B cell (primary cell): Measurements from ENCODE around the gene HIP1R. TPM values are rescaled to one million over a fixed set of nuclear protein-coding genes. Genes with fewer than 3 reads are reported as not detected.

ENCODE experiments used
- ATAC-seq: fragments of 200-7000 bp; cut with Tn5 transposase; one replicate; pipeline ENCODE4 v1.10.0; 2021; ENCODE audit warnings: low read depth, mild to moderate bottlenecking, moderate number of reproducible peaks, moderate library complexity
- CTCF ChIA-PET: fragments of 350-600 bp; sonication (Branson Sonifier 250); formaldehyde crosslinking; loops from one replicate; lab custom pipeline; 2021; ENCODE audit warnings: antibody characterized with exemption, inconsistent platforms; lab: Charles Lee
- POLR2A ChIA-PET: fragments of 350-600 bp; sonication (Branson Sonifier 250); formaldehyde crosslinking; loops from one replicate; lab custom pipeline; 2021; ENCODE audit warnings: antibody characterized with exemption; lab: Charles Lee
- DNase-seq: peaks from one replicate; pipeline ENCODE4 v3.0.0; 2013
- H2AFZ ChIP-seq: 2 replicates; pipeline ENCODE4 v1.6.1; 2012; ENCODE audit warnings: mild to moderate bottlenecking, low read depth, low read length; ENCODE audit not compliant: insufficient read depth, poor library complexity, severe bottlenecking
- H3K27ac ChIP-seq, 2 donors: 1 replicate in 1 of 2; 2 replicates in 1 of 2; pipeline ENCODE4 v1.5.1; 2012 to 2013; ENCODE audit warnings: low read length in 2 of 2, mild to moderate bottlenecking in 2 of 2, moderate library complexity in 1 of 2
- H3K27me3 ChIP-seq, 4 experiments: fragments of 200-600 bp in 1 of 4; sonication (generic) in 1 of 4; replicated peaks in 1 of 4; 1 replicate in 2 of 4; 2 replicates in 2 of 4; pipeline versions ENCODE4 v1.6.1 to v1.7.0; 2013 to 2016; ENCODE audit warnings: low read length in 3 of 4, mild to moderate bottlenecking in 2 of 4, mixed read lengths in 1 of 4, moderate library complexity in 1 of 4; ENCODE audit not compliant: insufficient read depth in 4 of 4, control insufficient read depth in 3 of 4; ENCODE audit errors: control extremely low read depth in 1 of 4
- H3K36me3 ChIP-seq, 2 experiments: replicated peaks in 1 of 2; 1 replicate in 1 of 2; 2 replicates in 1 of 2; pipeline versions ENCODE4 v1.6.1 to v1.7.1; 2013; ENCODE audit warnings: low read length in 1 of 2; ENCODE audit not compliant: insufficient read depth in 2 of 2, control insufficient read depth in 1 of 2; ENCODE audit errors: control extremely low read depth in 1 of 2, extremely low read depth in 1 of 2
- H3K4me1 ChIP-seq, 2 donors: fragments of 200-600 bp in 1 of 2; sonication (generic) in 1 of 2; 1 replicate in 1 of 2; 2 replicates in 1 of 2; pipeline versions ENCODE4 v1.5.1 to v1.6.1; 2013 to 2017; ENCODE audit warnings: low read length in 2 of 2; ENCODE audit not compliant: control insufficient read depth in 2 of 2, insufficient read depth in 2 of 2
- H3K4me2 ChIP-seq: replicated peaks from 2 replicates; pipeline ENCODE3; 2012; ENCODE audit warnings: mild to moderate bottlenecking, low read depth, low read length; ENCODE audit not compliant: poor library complexity, severe bottlenecking
- H3K4me3 ChIP-seq, 5 experiments: fragments of 200-600 bp in 1 of 5; sonication (generic) in 1 of 5; 1 replicate in 3 of 5; 2 replicates in 2 of 5; pipeline versions ENCODE4 v1.5.1 to v1.7.0; 2011 to 2016; ENCODE audit warnings: low read length in 4 of 5, mild to moderate bottlenecking in 4 of 5, low read depth in 2 of 5, control low read depth in 1 of 5, moderate library complexity in 1 of 5; ENCODE audit not compliant: insufficient read depth in 1 of 5; ENCODE audit errors: control extremely low read depth in 1 of 5, extremely low read depth in 1 of 5
- H3K79me2 ChIP-seq: fragments of 200-600 bp; sonication (generic); one replicate; pipeline ENCODE4 v1.6.0; 2016; ENCODE audit warnings: low read length; ENCODE audit not compliant: control insufficient read depth, insufficient read depth
- H3K9ac ChIP-seq: fragments of 200-600 bp; sonication (generic); 2 replicates; pipeline ENCODE4 v1.6.1; 2017; ENCODE audit warnings: mild to moderate bottlenecking, low read length, moderate library complexity
- H3K9me3 ChIP-seq, 3 donors: one replicate each; pipeline versions ENCODE4 v1.6.1 to v1.7.1; 2013; ENCODE audit warnings: low read length in 2 of 3; ENCODE audit not compliant: control insufficient read depth in 2 of 3, insufficient read depth in 1 of 3; ENCODE audit errors: control extremely low read depth in 1 of 3
- H4K20me1 ChIP-seq: 2 replicates; pipeline ENCODE4 v1.6.0; 2012; ENCODE audit warnings: mild to moderate bottlenecking, low read length; ENCODE audit not compliant: insufficient read depth, control insufficient read depth, poor library complexity, severe bottlenecking
- H3K27ac Mint-ChIP-seq: one replicate; pipeline ENCODE4 v1.8.0; 2021; ENCODE audit warnings: mixed read lengths
- H3K27me3 Mint-ChIP-seq: one replicate; pipeline ENCODE4 v1.8.0; 2021; ENCODE audit warnings: mixed read lengths
- H3K4me1 Mint-ChIP-seq: one replicate; pipeline ENCODE4 v1.8.0; 2021; ENCODE audit warnings: mixed read lengths
- H3K4me3 Mint-ChIP-seq: one replicate; pipeline ENCODE4 v1.8.0; 2021; ENCODE audit warnings: mixed read lengths
- H3K9me3 Mint-ChIP-seq: one replicate; pipeline ENCODE4 v1.8.0; 2022; ENCODE audit warnings: mixed read lengths; ENCODE audit not compliant: insufficient read depth
- EZH2 ChIP-seq: IDR thresholded peaks from 2 replicates; pipeline ENCODE4 v1.6.1; 2012; ENCODE audit warnings: borderline replicate concordance, low read depth, mild to moderate bottlenecking, moderate library complexity, low read length; ENCODE audit not compliant: insufficient read depth, poor library complexity, severe bottlenecking
- WGBS: methylation state at CpG from one replicate; pipeline ENCODE4 v1.1.5; 2013; ENCODE audit warnings: missing lambda C conversion rate; ENCODE audit not compliant: insufficient coverage; 5-methylcytosine and 5-hydroxymethylcytosine counted together
- intact Hi-C: fragments of 100-400 bp; cut with micrococcal nuclease; formaldehyde crosslinking; loops from one replicate; pipeline ENCODE4 v1.10.0; 2022
- polyA plus RNA-seq: library from polyadenylated mRNA; depleted of rRNA; stranded (reverse); fragments of >200 nt; gene quantifications from 2 replicates; pipeline ENCODE4 v1.2.3, GENCODE V29; 2012
- total RNA-seq, 2 donors: library from RNA; stranded (reverse); fragments of 120-200 nt in 1 of 2; gene quantifications; 1 replicate in 1 of 2; 2 replicates in 1 of 2; pipeline versions ENCODE4 v1.2.3 to v1.2.4, GENCODE V29; 2013 to 2022
- TF ChIP-seq, protein P1 (sequence below): fragments of 200-600 bp; IDR thresholded peaks from one replicate; pipeline ENCODE4 v1.8.0; 2022; ENCODE audit warnings: antibody characterized with exemption, mild to moderate bottlenecking

The HIP1R gene
- total and polyA plus RNA-seq, 2 donors (not counting 1 experiment from before 2014, with no cell fraction given): 289 to 390 TPM

GRCh38 chr12:122868471-122869177, 33.4 kb downstream of the HIP1R start:
- H3K4me3 Mint-ChIP-seq: peak overlapping the region; percentile 40
- TF ChIP-seq, protein P1, sequence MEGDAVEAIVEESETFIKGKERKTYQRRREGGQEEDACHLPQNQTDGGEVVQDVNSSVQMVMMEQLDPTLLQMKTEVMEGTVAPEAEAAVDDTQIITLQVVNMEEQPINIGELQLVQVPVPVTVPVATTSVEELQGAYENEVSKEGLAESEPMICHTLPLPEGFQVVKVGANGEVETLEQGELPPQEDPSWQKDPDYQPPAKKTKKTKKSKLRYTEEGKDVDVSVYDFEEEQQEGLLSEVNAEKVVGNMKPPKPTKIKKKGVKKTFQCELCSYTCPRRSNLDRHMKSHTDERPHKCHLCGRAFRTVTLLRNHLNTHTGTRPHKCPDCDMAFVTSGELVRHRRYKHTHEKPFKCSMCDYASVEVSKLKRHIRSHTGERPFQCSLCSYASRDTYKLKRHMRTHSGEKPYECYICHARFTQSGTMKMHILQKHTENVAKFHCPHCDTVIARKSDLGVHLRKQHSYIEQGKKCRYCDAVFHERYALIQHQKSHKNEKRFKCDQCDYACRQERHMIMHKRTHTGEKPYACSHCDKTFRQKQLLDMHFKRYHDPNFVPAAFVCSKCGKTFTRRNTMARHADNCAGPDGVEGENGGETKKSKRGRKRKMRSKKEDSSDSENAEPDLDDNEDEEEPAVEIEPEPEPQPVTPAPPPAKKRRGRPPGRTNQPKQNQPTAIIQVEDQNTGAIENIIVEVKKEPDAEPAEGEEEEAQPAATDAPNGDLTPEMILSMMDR: no peak
- no peak for TF ChIP-seq EZH2
- DNase-seq (no peak), ATAC-seq (no peak)
- H4K20me1 ChIP-seq: peaks cover 46% of the 10 kb centered on the region
- no peaks in the 10 kb centered on the region for H3K27me3 ChIP-seq
- H3K9me3 Mint-ChIP-seq: no peaks in the 10 kb centered on the region
- CTCF ChIA-PET: interaction anchor here (3.8 to 19.2 kb wide), 3 partner anchors 7 to 83 kb away, joined by 19 to 388 read pairs (median 45); no protein-coding TSS in a partner anchor
- H3K27ac ChIP-seq: peak overlapping the region in 1 of 2 donors; percentile 7
- H3K4me2 ChIP-seq: peak overlapping the region; percentile 94
- peak overlapping the region; percentile 76 for H3K27ac Mint-ChIP-seq
- intact Hi-C loops: no loop called here
- no peaks in the 10 kb centered on the region for H3K27me3 Mint-ChIP-seq
- peaks cover 85% of the 10 kb centered on the region for H3K4me1 Mint-ChIP-seq
- H2AFZ ChIP-seq: no peak overlapping the region
- 94% methylated on average over 12 of the region's 13 CpGs for WGBS
- no peak overlapping the region for H3K4me3 ChIP-seq
- peaks cover 63 to 75% of the 10 kb centered on the region in 2 donors for H3K4me1 ChIP-seq
- no peaks in the 10 kb centered on the region for H3K9me3 ChIP-seq
- H3K9ac ChIP-seq: no peak overlapping the region
- peaks cover 92% of the 10 kb centered on the region for H3K79me2 ChIP-seq
- POLR2A ChIA-PET: no interaction called here
- peaks cover 4 to 66% of the 10 kb centered on the region in 2 experiments for H3K36me3 ChIP-seq
